Subcutaneous adipose tissue (tissue), 4 donors: ENCODE data around the gene NISCH. TPM values are rescaled to one million over a fixed set of nuclear protein-coding genes. Genes with fewer than 3 reads are reported as not detected.

Source experiments
- total RNA-seq, 4 donors: library from RNA; depleted of rRNA; stranded (reverse); fragments of >200 nt; gene quantifications; one replicate each; pipeline ENCODE4 v1.1.0, GENCODE V29; 2016
- TF ChIP-seq, protein P1 (sequence below): fragments of 450-650 bp; IDR thresholded peaks from one replicate; pipeline ENCODE4 v1.5.1; 2016; ENCODE audit warnings: low read depth, mild to moderate bottlenecking, control low read depth, antibody characterized with exemption, moderate library complexity

NISCH gene
- total RNA-seq, 4 donors from 2014 or later: 52.7 to 105 (median 71.5) TPM

DNA sequence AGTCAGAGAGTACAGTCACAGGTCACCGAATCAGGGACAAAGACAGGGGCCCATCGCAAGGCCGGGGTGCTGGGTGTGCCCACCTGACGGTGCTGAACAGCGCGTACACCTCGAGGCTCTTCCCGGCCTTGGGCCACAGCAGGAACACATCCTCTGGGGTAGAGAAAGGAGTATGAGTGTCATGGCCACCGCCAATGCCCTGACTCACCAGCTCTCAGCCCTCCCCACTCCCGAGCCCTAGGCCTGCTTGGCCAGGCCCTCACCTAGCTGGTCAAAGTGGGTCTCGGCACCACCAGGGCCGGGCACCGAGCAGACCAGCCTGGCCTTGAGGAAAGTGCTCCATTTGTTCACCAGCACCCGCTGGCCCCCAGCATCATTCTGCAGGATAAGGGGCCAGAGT, 14.7 kb upstream of the NISCH start:
- TF ChIP-seq, protein P1, sequence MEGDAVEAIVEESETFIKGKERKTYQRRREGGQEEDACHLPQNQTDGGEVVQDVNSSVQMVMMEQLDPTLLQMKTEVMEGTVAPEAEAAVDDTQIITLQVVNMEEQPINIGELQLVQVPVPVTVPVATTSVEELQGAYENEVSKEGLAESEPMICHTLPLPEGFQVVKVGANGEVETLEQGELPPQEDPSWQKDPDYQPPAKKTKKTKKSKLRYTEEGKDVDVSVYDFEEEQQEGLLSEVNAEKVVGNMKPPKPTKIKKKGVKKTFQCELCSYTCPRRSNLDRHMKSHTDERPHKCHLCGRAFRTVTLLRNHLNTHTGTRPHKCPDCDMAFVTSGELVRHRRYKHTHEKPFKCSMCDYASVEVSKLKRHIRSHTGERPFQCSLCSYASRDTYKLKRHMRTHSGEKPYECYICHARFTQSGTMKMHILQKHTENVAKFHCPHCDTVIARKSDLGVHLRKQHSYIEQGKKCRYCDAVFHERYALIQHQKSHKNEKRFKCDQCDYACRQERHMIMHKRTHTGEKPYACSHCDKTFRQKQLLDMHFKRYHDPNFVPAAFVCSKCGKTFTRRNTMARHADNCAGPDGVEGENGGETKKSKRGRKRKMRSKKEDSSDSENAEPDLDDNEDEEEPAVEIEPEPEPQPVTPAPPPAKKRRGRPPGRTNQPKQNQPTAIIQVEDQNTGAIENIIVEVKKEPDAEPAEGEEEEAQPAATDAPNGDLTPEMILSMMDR: no peak

DNA sequence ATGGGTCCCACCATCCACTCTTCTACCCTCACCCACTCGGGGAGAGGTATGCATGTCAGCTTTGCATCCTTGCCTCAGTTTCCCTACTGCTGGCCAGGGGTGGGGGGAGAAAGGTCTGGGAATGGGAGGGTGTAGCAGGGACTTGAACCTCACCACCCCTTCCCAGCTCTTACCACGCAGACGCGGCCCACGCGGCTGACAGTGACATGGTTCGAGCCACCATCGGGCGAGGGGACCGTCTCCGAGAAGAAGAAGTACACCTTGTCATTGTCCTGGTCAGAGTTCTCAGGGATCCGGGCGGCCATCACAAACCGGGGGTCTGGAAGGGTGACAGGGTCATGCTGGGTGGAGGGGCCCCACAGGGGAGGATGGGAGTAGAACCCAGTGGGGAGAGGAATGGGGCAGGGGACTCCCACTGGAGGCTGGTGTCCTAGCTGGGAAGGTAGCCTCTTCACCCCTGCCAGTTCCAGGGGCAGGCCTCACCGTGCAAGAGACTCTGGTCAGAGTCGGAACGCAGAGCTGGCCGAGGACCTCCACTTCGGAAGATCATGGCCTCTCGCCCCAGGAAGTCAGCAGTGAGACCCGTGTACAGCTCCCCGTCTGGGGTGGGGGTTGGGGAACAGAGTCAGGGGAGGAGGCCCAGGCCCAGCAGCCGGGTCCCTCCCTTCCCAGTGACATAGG, 14.2 kb upstream of the NISCH start:
- TF ChIP-seq, protein P1: no peak

DNA sequence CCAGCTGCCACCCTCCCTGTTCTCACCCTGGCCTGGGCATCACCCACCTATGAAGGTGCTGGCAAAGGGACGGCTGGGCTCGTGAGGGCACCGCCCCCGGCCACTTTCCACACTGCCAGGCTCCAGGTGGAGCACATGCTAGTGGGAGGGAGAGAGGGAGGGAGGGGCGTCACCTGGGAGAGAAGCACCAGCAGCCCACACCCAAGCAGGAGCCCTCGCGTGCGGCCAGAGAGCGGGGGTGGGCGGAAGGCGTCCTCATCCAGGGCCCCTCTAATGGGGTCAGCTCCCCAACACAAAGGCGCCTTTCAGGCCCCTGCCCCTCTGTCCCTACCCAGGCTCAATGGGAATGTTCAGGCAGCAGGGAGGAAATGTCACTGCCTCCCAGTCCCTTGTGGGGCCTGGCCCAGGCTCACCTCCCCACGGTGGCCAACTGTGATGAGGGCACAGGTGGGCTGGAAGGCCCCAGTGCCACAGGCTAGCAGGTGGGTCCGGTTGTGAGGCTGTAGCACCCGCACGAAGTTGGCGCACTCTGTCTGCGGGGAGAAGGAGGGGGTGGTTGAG, 13.6 kb upstream of the NISCH start:
- TF ChIP-seq, protein P1: no peak

DNA sequence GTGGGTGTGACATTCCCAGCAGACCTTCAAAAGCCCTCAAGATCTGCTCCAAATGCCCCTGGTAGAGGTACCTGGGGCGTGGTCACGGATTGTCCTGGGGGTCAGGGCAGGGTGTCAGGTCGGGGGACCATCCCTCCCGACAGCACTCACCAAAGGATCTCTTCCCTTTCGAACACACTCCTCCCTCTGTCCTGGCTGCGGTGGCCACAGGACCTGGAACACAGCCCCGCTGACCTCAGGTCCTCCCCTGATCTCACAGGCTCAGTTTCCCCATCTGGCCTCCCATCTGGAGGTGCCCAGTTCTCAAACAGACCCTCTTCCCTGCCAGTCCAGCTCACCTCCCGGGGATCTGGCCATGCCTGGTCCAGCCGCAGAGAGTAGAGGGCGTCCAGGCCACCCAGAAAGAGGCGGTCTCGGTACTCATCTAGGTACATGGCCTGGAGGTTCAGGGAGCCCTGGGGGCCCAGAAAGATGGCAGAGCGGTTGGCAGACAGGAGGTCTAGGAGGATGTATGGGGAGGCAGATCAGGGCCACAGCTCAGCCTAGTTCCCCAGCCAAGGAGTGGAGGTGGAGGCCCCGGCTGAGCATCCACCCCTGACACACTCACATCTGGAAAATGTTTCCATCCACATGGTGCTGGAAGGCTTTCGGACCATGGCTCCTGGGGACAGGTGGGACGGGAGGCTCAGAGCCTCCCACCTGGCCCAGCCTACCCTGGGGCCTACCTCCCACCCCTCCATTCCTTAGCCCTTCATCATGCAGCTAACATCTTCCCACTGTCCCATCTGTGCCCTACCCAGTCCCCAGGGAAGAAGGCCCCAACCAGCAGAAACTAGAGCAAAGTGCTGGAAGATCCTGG, 12.8 kb upstream of the NISCH start:
- TF ChIP-seq, protein P1: no peak

DNA sequence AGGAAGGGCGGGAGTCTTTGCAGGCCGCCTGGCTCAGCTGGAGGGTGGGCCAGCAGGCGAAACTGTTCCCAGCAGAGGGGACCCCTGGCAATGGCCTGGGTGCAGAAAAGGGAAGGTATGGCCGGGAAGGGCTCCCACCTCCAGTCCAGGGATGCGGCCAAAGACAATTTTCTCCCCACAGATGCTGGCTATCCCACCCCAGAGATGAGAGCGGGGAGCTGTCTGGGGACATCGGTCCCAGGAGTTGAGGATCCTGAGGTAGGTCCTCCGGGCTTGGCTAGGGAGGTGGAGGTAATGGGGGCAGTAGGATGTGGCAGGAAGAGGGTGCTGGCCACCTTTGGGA, 12.2 kb upstream of the NISCH start:
- TF ChIP-seq, protein P1: no peak

DNA sequence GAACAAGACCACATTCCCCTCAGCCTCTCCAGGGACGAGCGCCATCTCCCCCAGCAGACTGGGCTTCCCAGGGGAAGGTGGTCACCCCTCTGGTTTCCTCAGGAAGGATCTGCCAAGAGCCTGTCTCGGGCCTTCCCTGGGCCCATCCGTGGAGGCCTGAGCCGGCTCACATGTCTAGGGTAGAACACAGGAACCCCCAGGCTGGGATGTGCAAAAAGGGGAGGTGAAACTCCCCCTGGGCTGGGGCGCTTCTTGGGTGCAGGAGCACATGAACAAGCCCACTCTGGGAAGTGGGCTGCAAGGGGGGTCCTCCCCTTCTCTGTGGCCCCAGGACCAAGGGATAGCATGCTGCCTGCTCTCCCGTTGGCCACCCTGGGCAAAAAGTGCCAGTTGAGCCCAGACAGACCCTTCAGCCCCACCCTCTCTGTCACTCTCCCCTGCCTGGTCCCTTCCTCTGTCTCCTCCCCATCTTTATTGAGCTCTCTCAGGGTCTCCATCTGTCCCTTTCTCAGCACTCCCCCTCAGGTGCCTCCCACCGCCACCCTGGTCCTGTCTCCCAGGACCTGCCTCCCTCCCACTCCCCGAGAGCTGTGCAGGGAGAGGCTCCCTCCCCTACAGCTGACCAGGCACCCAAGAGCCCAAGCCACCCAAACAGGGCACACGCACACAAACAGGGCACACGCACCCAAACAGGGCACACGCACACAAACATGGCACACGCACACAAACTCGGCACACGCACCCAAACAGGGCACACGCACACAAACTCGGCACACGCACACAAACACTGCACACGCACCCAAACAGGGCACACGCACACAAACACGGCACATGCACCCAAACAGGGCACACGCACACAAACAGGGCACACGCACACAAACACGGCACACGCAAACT, 11.4 kb upstream of the NISCH start:
- TF ChIP-seq, protein P1: no peak
